HG02884 (cell line): Measurements from ENCODE around the gene OTOG.

Source experiments
- ATAC-seq: cut with Tn5 transposase; IDR thresholded peaks from one replicate; pipeline ENCODE4 v1.9.1; 2021; ENCODE audit warnings: mild to moderate bottlenecking, moderate library complexity; ENCODE audit not compliant: unreplicated experiment

Gene OTOG

GRCh38 chr11:17581036-17581731, 34.1 kb downstream of the OTOG start:
- ATAC-seq = no peak

- no peak for ATAC-seq
Observed at GRCh38 chr11:17581732-17582053, 34.6 kb downstream of the OTOG start.

DNA sequence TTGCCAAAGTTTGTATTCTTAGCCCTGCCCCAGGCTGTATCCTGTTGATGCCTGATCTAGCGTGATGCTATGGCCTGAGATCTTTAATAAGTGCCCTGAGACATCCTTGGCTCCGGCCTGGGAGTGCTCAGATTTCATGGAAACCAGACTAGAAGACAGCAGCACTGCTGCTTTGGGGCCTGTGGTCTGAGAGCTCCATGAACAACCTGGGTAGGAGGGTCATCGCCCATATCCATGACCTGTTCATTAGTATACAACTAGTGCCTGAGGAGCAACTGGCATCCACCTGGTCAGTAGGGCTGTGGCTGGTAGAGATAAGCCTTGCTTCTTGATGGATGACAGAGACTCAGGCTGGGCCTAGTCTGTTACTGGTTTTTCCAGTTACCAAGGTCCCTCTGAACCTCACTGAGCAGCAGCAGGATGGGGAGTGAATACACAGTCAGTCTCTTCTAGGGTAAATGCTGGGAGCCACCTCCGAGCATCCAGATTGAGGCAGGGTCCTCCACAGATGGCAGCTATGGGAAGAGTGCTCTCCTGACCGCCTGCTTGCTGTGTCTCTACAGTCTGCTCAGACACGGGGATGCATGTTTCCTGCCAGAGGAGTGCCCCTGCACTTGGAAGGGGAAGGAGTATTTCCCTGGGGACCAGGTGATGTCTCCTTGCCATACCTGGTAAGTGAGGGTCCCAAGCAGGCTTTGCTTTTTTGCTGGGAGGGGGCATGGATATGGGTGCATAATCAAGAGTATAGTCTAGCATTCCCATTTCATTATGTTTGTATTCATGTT, 39.0 kb downstream of the OTOG start:
- ATAC-seq = no peak

DNA sequence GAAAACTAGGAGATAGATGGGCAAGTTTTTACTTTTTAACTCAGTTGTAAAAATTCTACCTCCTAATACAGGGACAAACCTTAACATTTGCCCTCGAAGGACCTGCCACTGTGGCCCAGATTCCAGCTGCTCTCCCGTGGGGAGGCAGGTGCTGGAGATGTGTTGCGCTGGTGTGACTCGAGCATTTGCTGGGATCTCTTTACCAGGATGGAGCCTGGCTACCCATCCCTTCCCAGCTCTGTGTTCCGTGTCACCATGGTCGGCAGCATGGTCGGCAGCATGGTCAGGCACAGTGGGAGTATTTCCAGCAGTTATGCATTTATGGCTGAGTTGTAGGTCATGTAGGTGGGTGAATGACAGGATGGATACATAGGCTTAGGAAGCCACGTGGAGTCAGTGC, 41.1 kb downstream of the OTOG start:
- ATAC-seq = no peak

GRCh38 chr11:17588721-17589120, 41.7 kb downstream of the OTOG start:
- ATAC-seq = no peak

GRCh38 chr11:17590463-17590862, 43.4 kb downstream of the OTOG start:
- no peak for ATAC-seq

DNA sequence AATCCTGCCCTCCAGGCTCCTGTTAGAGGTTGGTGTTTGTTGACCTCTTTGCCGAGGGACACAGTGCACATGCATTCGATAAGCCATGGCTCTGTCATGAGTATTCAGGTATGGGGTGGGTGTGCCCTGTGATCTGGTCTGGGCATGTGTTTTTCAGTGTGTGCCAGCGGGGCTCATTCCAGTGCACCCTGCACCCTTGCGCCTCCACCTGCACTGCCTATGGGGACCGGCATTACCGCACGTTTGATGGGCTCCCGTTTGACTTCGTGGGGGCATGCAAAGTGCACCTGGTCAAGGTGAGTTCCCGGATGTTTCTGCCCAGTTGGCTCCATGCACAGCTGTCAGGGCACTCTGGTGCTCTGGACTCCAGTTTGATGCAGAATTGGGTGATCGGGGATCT, 44.2 kb downstream of the OTOG start:
- ATAC-seq = no peak

DNA sequence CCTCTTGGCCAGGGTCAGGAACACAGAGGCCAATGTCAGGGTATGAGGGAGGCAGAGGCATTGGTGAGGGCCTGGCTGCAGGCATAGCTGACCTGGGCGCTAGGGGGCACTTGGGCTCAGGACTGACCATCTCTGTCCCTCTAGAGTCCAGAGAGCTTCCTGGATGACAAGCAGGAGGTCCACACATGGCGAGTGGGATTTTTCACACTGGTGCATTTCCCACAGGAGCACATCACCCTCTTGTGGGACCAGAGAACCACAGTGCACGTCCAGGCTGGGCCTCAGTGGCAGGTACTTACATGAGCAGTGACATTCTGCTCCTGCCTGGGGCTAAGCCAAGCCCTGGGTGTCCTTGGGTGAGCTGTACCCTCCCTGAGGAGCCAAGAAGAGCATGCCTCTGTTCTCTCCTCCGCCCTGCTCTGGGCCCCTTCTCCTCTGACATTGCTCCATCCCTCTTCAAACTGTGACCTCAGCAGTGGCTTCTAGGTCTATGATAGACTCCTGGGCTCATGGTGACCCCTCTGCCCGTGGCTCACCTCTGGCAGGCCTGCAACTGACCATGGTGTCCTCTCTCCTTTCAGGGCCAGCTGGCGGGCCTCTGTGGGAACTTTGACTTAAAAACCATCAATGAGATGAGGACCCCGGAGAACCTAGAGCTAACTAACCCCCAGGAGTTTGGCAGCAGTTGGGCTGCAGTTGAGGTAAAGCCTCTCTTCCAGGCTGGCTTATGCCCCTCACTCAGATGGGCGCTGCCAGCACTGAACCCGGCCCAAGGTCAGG, 46.6 kb downstream of the OTOG start:
- ATAC-seq = no peak

DNA sequence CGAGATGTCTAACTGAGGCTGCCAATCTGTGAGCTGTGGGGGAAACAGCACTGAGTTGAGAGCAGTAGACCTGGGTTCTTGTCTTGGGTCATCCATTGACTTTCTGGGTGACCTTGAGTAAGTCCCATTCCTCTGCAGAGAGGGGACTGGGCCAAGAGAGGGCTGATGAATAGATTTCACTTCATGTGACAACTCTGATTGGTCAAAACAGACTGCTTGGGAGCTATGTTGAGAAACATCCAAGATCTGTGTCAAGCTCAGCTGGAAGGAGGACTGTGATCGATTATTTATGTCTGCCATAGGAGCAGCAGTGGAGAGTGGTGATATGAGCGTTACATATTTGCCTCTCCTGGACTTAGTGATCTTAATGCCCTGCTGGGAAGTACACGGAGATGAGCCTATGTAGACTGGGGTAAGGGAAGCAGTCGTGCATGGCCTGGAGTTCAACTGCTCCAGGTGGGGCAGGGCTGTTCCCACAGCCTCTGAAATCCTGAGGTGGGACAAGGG, 47.7 kb downstream of the OTOG start:
- no peak for ATAC-seq

GRCh38 chr11:17595526-17596309, 48.7 kb downstream of the OTOG start:
- no peak for ATAC-seq

DNA sequence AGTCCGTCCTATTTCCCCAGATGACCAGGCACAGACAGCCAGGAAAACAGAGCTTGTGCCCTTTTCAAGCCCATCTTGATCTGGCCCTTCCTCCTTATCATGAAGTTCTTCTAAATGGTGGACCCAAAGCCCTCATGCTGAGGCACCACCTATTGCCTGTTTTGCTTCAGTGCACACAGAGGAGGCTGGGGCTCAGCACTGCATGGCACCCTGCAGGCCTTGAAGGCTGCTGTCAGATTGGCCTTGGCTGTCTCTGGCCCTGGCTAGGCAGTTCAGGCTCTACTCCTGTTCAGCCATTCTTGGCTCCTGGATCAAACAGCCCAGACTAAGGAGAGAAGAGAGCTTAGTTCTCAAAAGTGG, 49.2 kb downstream of the OTOG start:
- no peak for ATAC-seq

DNA sequence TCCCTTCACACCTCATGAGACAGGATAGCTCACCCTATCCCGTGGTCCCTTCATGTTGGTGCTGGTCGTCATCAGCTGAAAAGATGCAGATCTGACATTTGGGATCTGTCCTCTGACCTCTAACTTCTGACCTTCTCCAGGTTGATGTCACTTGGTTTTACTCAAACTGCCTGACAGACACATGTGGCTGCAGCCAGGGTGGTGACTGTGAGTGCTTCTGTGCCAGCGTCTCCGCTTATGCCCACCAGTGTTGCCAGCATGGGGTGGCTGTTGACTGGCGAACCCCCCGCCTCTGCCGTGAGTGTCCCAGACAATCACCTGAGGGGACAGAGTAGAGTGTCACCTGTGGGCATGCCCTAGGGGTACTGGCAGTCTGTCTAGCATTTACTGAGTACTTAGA, 49.7 kb downstream of the OTOG start:
- no peak for ATAC-seq

- no peak for ATAC-seq
Observed at GRCh38 chr11:17597770-17598169, 50.7 kb downstream of the OTOG start.

GRCh38 chr11:17598700-17599459, 51.8 kb downstream of the OTOG start:
- peak; percentile 88 for ATAC-seq

GRCh38 chr11:17599460-17599925, 52.4 kb downstream of the OTOG start:
- no peak for ATAC-seq

GRCh38 chr11:17600316-17601255, 53.5 kb downstream of the OTOG start:
- ATAC-seq = no peak

DNA sequence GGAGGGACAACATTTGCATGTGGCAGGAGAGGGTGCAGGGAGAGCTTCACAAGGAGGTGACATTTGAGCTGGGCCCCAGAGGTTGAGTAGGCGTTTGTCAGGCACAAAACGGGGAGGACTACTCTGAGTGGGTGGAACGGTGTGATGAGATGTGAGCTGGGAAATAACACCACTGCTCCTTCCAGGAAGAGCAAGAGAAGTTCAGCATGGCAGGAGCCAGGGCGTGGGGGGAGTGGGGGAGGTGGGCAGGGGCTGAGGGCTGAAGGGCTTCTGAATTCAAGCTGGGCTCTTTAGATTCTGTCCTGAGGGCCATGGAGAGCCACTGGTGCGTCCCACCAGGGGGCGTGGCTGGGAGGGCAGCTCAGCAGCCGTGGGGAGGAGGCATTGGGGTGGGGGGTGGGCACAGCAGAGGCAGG, 54.2 kb downstream of the OTOG start:
- no peak for ATAC-seq

- no peak for ATAC-seq
Observed at GRCh38 chr11:17601676-17602075, 54.6 kb downstream of the OTOG start.
